GM23248 (cell line): ENCODE results near the gene STT3B.

ENCODE experiments used
- EZH2 ChIP-seq: fragments of 200-600 bp; sonication (generic); IDR thresholded peaks from 2 replicates; pipeline ENCODE4 v1.6.1; 2018; ENCODE audit warnings: antibody characterized with exemption, mild to moderate bottlenecking; ENCODE audit not compliant: insufficient read depth, poor library complexity, severe bottlenecking
- EZH2phosphoT487 ChIP-seq: fragments of 200-600 bp; sonication (generic); IDR thresholded peaks from 2 replicates; pipeline ENCODE4 v1.6.1; 2018; ENCODE audit warnings: antibody characterized with exemption, moderate library complexity, mild to moderate bottlenecking, low read depth; ENCODE audit not compliant: insufficient read depth

- TF ChIP-seq EZH2phosphoT487 (no peak), EZH2 (no peak)
Observed at GRCh38 chr3:31572236-31573004, 39.7 kb downstream of the STT3B start.
